SK-N-MC (cell line): Measurements from ENCODE around the gene TEKT5.

Experiments used
- DNase-seq: peaks from one replicate; pipeline ENCODE4 v3.0.0-alpha.2; 2011; ENCODE audit warnings: low read depth, low spot score
- H3K27ac ChIP-seq: fragments of 200-600 bp; sonication (generic); 2 replicates; pipeline ENCODE4 v1.5.1; 2016; ENCODE audit warnings: mixed run types
- H3K36me3 ChIP-seq: fragments of 200-600 bp; sonication (generic); 2 replicates; pipeline ENCODE4 v1.6.1; 2017; ENCODE audit warnings: antibody characterized with exemption, low read length, mixed read lengths; ENCODE audit not compliant: insufficient read depth
- H3K4me3 ChIP-seq: fragments of 200-600 bp; sonication (generic); 2 replicates; pipeline ENCODE4 v1.5.1; 2016
- H3K9ac ChIP-seq: fragments of 200-600 bp; sonication (generic); 2 replicates; pipeline ENCODE4 v1.8.0; 2017; ENCODE audit warnings: mixed run types, mixed read lengths; ENCODE audit not compliant: insufficient read length
- H3K9me3 ChIP-seq: fragments of 200-600 bp; sonication (generic); 2 replicates; pipeline ENCODE4 v1.6.1; 2017; ENCODE audit warnings: low read depth, mild to moderate bottlenecking, antibody characterized with exemption, low read length, moderate library complexity, mixed read lengths
- EZH2 ChIP-seq: fragments of 200-600 bp; sonication (generic); IDR thresholded peaks from one replicate; pipeline ENCODE4 v1.6.1; 2017; ENCODE audit warnings: antibody characterized with exemption
- FOXP2 ChIP-seq: optimal IDR thresholded peaks from 2 replicates; pipeline ENCODE3; 2011; ENCODE audit warnings: mild to moderate bottlenecking, moderate library complexity; ENCODE audit not compliant: insufficient read depth; ENCODE audit errors: extremely low read length, control extremely low read depth
- POLR2AphosphoS5 ChIP-seq: IDR thresholded peaks from 2 replicates; pipeline ENCODE4 v1.6.1; 2012; ENCODE audit warnings: mild to moderate bottlenecking, low read depth, low read length, borderline replicate concordance

The TEKT5 gene

GRCh38 chr16:10646581-10647263, 48.0 kb downstream of the TEKT5 start:
- no peaks in the 10 kb centered on the region for H3K9me3 ChIP-seq
- H3K9ac ChIP-seq: no peak overlapping the region
- no peak overlapping the region for H3K27ac ChIP-seq
- no peak for DNase-seq
- TF ChIP-seq EZH2 (no peak), POLR2AphosphoS5 (no peak), FOXP2 (no peak)
- no peaks in the 10 kb centered on the region for H3K36me3 ChIP-seq
- no peak overlapping the region for H3K4me3 ChIP-seq

- no peak overlapping the region for H3K4me3 ChIP-seq
- no peak overlapping the region for H3K9ac ChIP-seq
- H3K27ac ChIP-seq: no peak overlapping the region
- TF ChIP-seq EZH2 (no peak), FOXP2 (no peak)
- no peak for DNase-seq
- no peaks in the 10 kb centered on the region for H3K36me3 ChIP-seq
- no peaks in the 10 kb centered on the region for H3K9me3 ChIP-seq
Observed at GRCh38 chr16:10646228-10646580, 48.5 kb downstream of the TEKT5 start.

DNA sequence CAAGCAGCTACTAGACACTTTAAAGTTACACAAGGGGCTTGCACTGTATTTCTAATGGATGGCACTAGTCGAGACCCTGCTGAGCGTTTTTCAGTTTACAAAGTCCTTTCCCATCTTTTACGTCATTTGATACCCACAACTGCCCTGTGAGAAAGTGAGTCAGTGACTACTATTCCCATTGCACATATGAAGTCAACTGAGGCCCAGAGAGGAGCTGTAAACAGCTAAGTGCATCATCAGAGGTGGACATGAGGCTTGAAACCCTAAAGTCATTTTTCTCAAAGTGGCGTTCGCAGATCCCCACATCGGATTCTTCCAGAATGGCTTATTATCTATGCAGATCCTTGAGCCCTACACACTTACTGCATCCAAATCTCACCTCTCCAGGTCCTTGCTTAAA, 50.6 kb downstream of the TEKT5 start:
- Histone ChIP-seq H3K27ac (no peak overlapping the region), H3K9me3 (no peaks in the 10 kb centered on the region), H3K4me3 (no peak overlapping the region), H3K36me3 (no peaks in the 10 kb centered on the region), H3K9ac (no peak overlapping the region)
- no peak for DNase-seq
- TF ChIP-seq POLR2AphosphoS5 (no peak), FOXP2 (no peak), EZH2 (no peak)

GRCh38 chr16:10642964-10643363, 51.8 kb downstream of the TEKT5 start:
- Histone ChIP-seq H3K4me3 (no peak overlapping the region), H3K9ac (no peak overlapping the region), H3K27ac (no peak overlapping the region), H3K36me3 (no peaks in the 10 kb centered on the region), H3K9me3 (no peaks in the 10 kb centered on the region)
- DNase-seq: no peak
- TF ChIP-seq FOXP2: no peak
- no peak for TF ChIP-seq POLR2AphosphoS5
- no peak for TF ChIP-seq EZH2

DNA sequence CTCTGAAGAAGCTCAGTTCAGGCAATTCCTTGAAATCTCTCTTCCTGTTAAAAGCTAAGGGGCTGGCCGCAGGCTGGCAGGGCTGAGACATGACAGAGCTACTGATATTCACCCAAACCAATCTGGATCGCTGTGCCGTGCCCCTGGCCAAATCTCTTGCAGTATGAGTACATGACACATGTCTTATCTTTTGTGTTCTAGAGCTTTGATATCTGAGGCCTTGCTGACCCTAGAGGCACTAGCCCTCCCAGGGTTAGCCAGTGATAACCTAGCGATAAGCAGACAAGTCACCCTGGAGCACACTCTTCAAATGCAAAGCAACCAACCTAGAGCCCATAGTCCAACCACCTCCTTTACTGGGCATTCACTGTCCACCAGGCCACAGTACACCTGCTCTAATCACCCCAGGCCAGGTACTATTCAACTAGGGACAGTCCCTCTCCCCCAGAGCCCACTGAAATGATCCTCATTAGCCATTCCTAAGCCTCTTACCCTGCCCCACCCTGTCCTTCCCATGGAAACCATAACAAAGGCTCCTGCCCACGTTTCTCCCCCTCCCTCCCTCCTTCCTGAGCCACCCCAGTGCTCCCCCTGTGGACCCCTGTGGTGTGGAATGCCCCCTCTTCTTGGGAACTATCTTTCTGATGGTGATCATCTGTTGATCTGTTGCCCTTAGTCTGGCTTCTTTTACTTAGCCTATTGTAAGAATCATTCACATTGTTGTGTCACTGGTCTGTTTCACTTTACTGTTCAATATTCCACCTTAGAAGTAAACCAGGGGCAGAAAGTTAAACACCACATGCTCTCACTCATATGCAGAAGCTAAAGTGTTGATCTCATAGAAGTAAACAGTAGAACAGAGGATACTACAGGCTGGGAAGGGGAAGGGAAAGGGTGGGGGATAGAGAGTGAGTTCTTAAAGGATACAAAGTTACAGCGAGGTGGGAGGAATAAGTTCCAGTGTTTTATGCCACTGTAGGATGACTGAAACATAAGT, 52.5 kb downstream of the TEKT5 start:
- H3K27ac ChIP-seq: no peak overlapping the region
- no peaks in the 10 kb centered on the region for H3K9me3 ChIP-seq
- no peak for DNase-seq
- H3K4me3 ChIP-seq: no peak overlapping the region
- H3K36me3 ChIP-seq: no peaks in the 10 kb centered on the region
- TF ChIP-seq EZH2 (no peak), FOXP2 (no peak), POLR2AphosphoS5 (no peak)
- H3K9ac ChIP-seq: no peak overlapping the region

DNA sequence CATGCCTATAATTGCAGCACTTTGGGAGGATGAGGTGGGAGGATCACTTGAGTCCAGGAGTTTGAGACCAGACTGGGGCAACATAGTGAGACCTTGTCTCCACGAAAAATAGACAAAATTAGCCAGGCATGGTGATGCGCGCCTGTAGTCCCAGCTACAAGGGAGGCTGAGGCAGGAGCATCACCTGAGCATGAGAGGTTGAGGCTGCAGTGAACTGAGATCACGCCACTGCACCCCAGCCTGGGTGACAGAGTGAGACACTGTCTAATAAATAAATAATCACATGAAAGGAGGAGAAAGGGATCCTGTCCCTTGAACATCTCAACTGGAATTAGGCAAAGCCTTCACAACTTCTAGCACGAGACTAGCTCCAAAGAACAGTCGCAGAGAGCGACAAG, 53.2 kb downstream of the TEKT5 start:
- Histone ChIP-seq H3K4me3 (no peak overlapping the region), H3K9me3 (no peaks in the 10 kb centered on the region), H3K9ac (no peak overlapping the region), H3K27ac (no peak overlapping the region), H3K36me3 (no peaks in the 10 kb centered on the region)
- DNase-seq: no peak
- TF ChIP-seq POLR2AphosphoS5 (no peak), EZH2 (no peak), FOXP2 (no peak)

DNA sequence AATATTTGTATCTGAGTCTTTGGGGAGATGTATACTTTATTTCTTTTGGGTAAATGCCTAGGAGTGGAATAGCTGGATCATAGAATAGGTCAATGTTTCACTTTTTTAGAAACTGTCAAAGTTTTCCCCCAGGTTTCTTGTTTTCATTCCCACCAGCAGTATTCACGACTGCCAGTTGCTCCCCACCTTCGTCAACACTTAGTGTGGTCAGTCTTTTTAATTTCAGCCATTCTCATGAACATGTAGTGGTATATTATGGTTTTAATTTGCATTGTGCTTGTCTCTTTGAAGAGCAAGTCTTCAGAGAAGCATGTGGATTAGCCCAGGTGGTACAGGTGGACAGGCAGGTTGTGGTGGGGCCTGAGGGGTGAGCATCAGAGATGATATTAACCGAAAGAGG, 53.8 kb downstream of the TEKT5 start:
- no peak overlapping the region for H3K9ac ChIP-seq
- no peaks in the 10 kb centered on the region for H3K36me3 ChIP-seq
- H3K9me3 ChIP-seq: no peaks in the 10 kb centered on the region
- no peak for TF ChIP-seq POLR2AphosphoS5
- no peak for TF ChIP-seq FOXP2
- no peak for TF ChIP-seq EZH2
- H3K4me3 ChIP-seq: no peak overlapping the region
- no peak overlapping the region for H3K27ac ChIP-seq
- no peak for DNase-seq

DNA sequence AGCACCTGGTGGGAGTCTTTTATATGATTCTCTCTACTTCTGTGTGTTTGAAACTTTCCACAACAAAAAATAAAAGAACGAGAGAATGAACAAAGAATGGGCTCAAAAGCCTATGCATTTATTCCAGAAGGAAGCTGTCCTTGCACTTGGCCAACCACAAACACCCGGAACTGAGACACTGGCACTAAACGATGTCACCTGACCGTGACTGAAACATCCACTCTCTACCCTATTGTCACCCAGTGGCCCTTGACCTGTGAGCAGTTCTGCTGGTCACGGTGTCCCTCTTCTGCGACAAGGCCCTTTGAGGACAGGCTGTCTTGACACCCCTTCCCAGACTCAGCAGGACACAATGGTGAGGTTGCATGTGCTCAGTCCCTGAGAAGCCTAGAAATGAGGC, 56.6 kb downstream of the TEKT5 start:
- Histone ChIP-seq H3K36me3 (no peaks in the 10 kb centered on the region), H3K27ac (no peak overlapping the region), H3K9me3 (no peaks in the 10 kb centered on the region), H3K4me3 (no peak overlapping the region), H3K9ac (no peak overlapping the region)
- TF ChIP-seq POLR2AphosphoS5 (no peak), EZH2 (no peak), FOXP2 (no peak)
- DNase-seq: no peak
